Adrenal gland (tissue), 5 donors: ENCODE data around the gene HOXD8.

ENCODE experiments used
- CTCF ChIP-seq, 6 experiments: fragments of 450-650 bp in 4 of 6; fragments of 200-600 bp in 2 of 6; sonication (generic) in 1 of 6; IDR thresholded peaks; 1 replicate in 5 of 6; 2 replicates in 1 of 6; pipeline versions ENCODE4 v1.5.1 to v1.8.0; 2016 to 2021; ENCODE audit warnings: antibody characterized with exemption in 6 of 6, mild to moderate bottlenecking in 2 of 6, moderate library complexity in 1 of 6
- POLR2A ChIP-seq, 2 donors: fragments of 450-650 bp; IDR thresholded peaks; one replicate each; pipeline ENCODE4 v1.6.1; 2017; ENCODE audit warnings: antibody characterized with exemption in 2 of 2, mild to moderate bottlenecking in 2 of 2, moderate library complexity in 1 of 2
- donor health status: DM: no; HTN: no; CAD: no.

- TF ChIP-seq CTCF (IDR thresholded peaks at IDR 0.05) (no peak), POLR2A (IDR thresholded peaks at IDR 0.05) (no peak)
Measured at GRCh38 chr2:176158186-176158591, 28.7 kb downstream of the HOXD8 start.
